Measurements from ENCODE around the gene ATXN2. TPM values are rescaled to one million over a fixed set of nuclear protein-coding genes. Genes with fewer than 3 reads are reported as not detected.
A peak's percentile ranks its signal among the peaks of the same experiment; 100 is the strongest.

ATXN2 gene
- total RNA-seq, 1 donor from 2014 or later, result 50.0 TPM

GRCh38 chr12:111407377-111408115 lies 191.6 kb downstream of the ATXN2 start:
- no peaks in the 10 kb centered on the region for H3K36me3 ChIP-seq
- no peaks in the 10 kb centered on the region for H3K27me3 ChIP-seq (ENCODE audit: low read depth)
- no peaks in the 10 kb centered on the region for H3K9me3 ChIP-seq (replicated peaks)
- intact Hi-C loops (cut with micrococcal nuclease), result no loop called here
- H3K4me3 ChIP-seq, result peak overlapping the region; percentile 96
- DNase-seq, result no peak
- no peak for TF ChIP-seq CTCF (IDR thresholded peaks at IDR 0.05; ENCODE audit: borderline replicate concordance)
- peak overlapping the region; percentile 97 for H3K27ac ChIP-seq (replicated peaks)
- peaks cover 97% of the 10 kb centered on the region for H3K4me1 ChIP-seq

- no peak for TF ChIP-seq CTCF (IDR thresholded peaks at IDR 0.05; ENCODE audit: borderline replicate concordance)
- Histone ChIP-seq H3K4me1 (peaks cover 93% of the 10 kb centered on the region), H3K27ac (replicated peaks) (peak overlapping the region; percentile 97), H3K9me3 (replicated peaks) (no peaks in the 10 kb centered on the region), H3K27me3 (ENCODE audit: low read depth) (no peaks in the 10 kb centered on the region), H3K4me3 (peak overlapping the region; percentile 96), H3K36me3 (no peaks in the 10 kb centered on the region)
- DNase-seq, result peak; percentile 53
- intact Hi-C loops (cut with micrococcal nuclease), result no loop called here
These were observed 192.4 kb downstream of the ATXN2 start for GRCh38 chr12:111406474-111407376.

- H3K4me1 ChIP-seq, result peaks cover 85% of the 10 kb centered on the region
- DNase-seq, result no peak
- intact Hi-C loops (cut with micrococcal nuclease), result no loop called here
- no peaks in the 10 kb centered on the region for H3K9me3 ChIP-seq (replicated peaks)
- H3K4me3 ChIP-seq, result peak within 1 kb of the TSS; percentile 96
- no peak for TF ChIP-seq CTCF (IDR thresholded peaks at IDR 0.05; ENCODE audit: borderline replicate concordance)
- peak within 1 kb of the TSS; percentile 97 for H3K27ac ChIP-seq (replicated peaks)
- no peaks in the 10 kb centered on the region for H3K36me3 ChIP-seq
- no peaks in the 10 kb centered on the region for H3K27me3 ChIP-seq (ENCODE audit: low read depth)
These were observed 193.1 kb downstream of the ATXN2 start, which contains the start of gene SH2B3 for GRCh38 chr12:111405859-111406473. Gene SH2B3, plus strand, starts transcription at chr12:111405923. Its CDS starts 12,223 bp downstream, at chr12:111418146.

- H3K4me1 ChIP-seq, result peaks cover 79% of the 10 kb centered on the region
- H3K4me3 ChIP-seq, result peak overlapping the region; percentile 96
- H3K9me3 ChIP-seq (replicated peaks), result no peaks in the 10 kb centered on the region
- H3K27me3 ChIP-seq (ENCODE audit: low read depth), result no peaks in the 10 kb centered on the region
- TF ChIP-seq CTCF (IDR thresholded peaks at IDR 0.05; ENCODE audit: borderline replicate concordance), result peak; percentile 68
- intact Hi-C loops (cut with micrococcal nuclease), result no loop called here
- peak overlapping the region; percentile 97 for H3K27ac ChIP-seq (replicated peaks)
- H3K36me3 ChIP-seq, result no peaks in the 10 kb centered on the region
- DNase-seq, result peak; percentile 94
These were observed 193.8 kb downstream of the ATXN2 start for GRCh38 chr12:111405149-111405858.

All from left ventricle myocardium inferior (tissue), 1 donor.